Cardiac fibroblast (primary cell): ENCODE results near the gene HOXC4.

Experiments used
- DNase-seq, 2 donors: peaks; one replicate each; pipeline versions ENCODE4 v3.0.0 to v3.0.0-alpha.2; 2010; ENCODE audit warnings: low read depth in 2 of 2
- H3K4me3 ChIP-seq, 2 donors: replicated peaks in 1 of 2; 1 replicate in 1 of 2; 2 replicates in 1 of 2; pipeline ENCODE4 v1.5.1; 2011; ENCODE audit warnings: low read depth in 2 of 2, low read length in 2 of 2, mild to moderate bottlenecking in 2 of 2, moderate library complexity in 1 of 2
- TF ChIP-seq, protein P1 (sequence below): IDR thresholded peaks from one replicate; pipeline ENCODE4 v1.5.1; 2011; ENCODE audit warnings: low read depth, mild to moderate bottlenecking, low read length, inconsistent platforms

HOXC4 gene

GRCh38 chr12:54006559-54007220, 46.9 kb upstream of the HOXC4 start:
- DNase-seq = no peak
- H3K4me3 ChIP-seq = no peak overlapping the region
- TF ChIP-seq, protein P1, sequence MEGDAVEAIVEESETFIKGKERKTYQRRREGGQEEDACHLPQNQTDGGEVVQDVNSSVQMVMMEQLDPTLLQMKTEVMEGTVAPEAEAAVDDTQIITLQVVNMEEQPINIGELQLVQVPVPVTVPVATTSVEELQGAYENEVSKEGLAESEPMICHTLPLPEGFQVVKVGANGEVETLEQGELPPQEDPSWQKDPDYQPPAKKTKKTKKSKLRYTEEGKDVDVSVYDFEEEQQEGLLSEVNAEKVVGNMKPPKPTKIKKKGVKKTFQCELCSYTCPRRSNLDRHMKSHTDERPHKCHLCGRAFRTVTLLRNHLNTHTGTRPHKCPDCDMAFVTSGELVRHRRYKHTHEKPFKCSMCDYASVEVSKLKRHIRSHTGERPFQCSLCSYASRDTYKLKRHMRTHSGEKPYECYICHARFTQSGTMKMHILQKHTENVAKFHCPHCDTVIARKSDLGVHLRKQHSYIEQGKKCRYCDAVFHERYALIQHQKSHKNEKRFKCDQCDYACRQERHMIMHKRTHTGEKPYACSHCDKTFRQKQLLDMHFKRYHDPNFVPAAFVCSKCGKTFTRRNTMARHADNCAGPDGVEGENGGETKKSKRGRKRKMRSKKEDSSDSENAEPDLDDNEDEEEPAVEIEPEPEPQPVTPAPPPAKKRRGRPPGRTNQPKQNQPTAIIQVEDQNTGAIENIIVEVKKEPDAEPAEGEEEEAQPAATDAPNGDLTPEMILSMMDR = no peak

DNA sequence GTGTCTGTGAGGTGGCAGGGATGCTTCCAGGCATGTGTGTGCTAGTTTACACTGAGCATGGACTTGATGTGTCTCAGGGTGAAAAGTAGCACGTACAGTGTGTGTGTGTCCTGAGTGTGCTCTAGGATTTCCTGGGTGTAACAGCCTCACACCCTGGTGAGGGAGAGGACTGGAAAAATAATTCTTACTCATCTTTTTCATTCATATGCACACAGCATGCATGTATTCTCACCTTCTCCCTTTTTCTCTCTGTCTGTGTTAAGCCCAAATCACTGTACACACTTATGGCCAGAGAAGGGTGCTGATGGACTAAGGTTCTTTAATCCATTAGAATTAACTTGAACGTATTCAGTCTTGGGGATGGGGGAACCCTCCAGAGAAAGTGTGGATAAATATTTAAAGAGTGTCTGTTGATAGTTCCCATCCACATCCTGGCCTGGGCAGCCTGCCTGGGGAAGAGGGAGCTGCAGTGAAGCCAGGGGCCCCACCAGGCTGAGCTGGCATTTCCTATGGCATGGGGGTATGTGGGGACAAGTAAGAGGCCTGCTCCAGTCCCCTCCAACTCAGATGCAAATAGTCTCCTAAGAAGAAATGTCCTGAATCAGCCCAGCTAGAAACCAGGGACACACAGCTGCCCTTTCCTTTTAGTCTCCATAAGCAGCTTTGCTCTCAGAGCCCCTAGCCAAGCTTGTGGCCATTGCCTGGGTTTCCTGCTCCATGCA, 45.9 kb upstream of the HOXC4 start:
- no peak overlapping the region for H3K4me3 ChIP-seq
- DNase-seq = no peak
- TF ChIP-seq, protein P1 = no peak

DNA sequence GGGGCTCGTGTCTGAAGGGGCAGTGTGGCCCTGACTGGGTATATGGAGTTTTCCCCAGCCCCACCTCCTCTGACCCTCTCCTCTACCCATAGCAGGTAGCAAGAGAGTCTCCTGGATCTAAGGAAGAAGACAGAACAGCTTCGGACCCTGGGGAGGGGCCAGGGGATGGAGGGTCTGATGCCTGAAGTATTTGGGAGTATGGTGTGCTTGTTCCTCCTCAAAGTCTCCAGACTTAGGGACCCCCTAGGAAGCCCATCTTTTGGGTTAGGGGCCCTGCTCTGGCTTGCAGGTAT, 45.4 kb upstream of the HOXC4 start:
- DNase-seq = no peak
- no peak overlapping the region for H3K4me3 ChIP-seq
- TF ChIP-seq, protein P1 = no peak

GRCh38 chr12:54009171-54010052, 44.2 kb upstream of the HOXC4 start:
- no peak for DNase-seq
- H3K4me3 ChIP-seq = no peak overlapping the region
- TF ChIP-seq, protein P1 = no peak

GRCh38 chr12:54010053-54010971, 43.3 kb upstream of the HOXC4 start:
- TF ChIP-seq, protein P1 = no peak
- H3K4me3 ChIP-seq = no peak overlapping the region
- no peak for DNase-seq
